GM21423 (cell line): ENCODE measurements around the gene TEKT4.
"Not testable (repeated sequence)": the region's sequence is repeated elsewhere in the genome, so short reads cannot be mapped to it uniquely, and the experiment has no call there.

Source experiments
- ATAC-seq: cut with Tn5 transposase; IDR thresholded peaks from one replicate; pipeline ENCODE4 v1.9.1; 2021; ENCODE audit warnings: mild to moderate bottlenecking, moderate library complexity; ENCODE audit not compliant: unreplicated experiment

Gene TEKT4

GRCh38 chr2:94875820-94876522 is 4.7 kb downstream of the TEKT4 start:
- no peak for ATAC-seq

- ATAC-seq: no peak
These were observed 5.3 kb downstream of the TEKT4 start for GRCh38 chr2:94876523-94876863.

GRCh38 chr2:94877129-94877528 is 5.9 kb downstream of the TEKT4 start:
- ATAC-seq: no peak

GRCh38 chr2:94878575-94878974 is 7.3 kb downstream of the TEKT4 start:
- ATAC-seq: not testable (repeated sequence)

GRCh38 chr2:94879314-94879981 is 8.2 kb downstream of the TEKT4 start:
- no peak for ATAC-seq

GRCh38 chr2:94879982-94880377 is 8.8 kb downstream of the TEKT4 start:
- no peak for ATAC-seq

GRCh38 chr2:94880507-94880906 is 9.3 kb downstream of the TEKT4 start:
- no peak for ATAC-seq

- no peak for ATAC-seq
These were observed 9.8 kb downstream of the TEKT4 start for GRCh38 chr2:94881070-94881469.

- no peak for ATAC-seq
These were observed 19.0 kb downstream of the TEKT4 start for GRCh38 chr2:94890234-94890633.

- ATAC-seq: not testable (repeated sequence)
These were observed 24.0 kb downstream of the TEKT4 start for GRCh38 chr2:94895273-94895672.

- not testable (repeated sequence) for ATAC-seq
These were observed 35.7 kb downstream of the TEKT4 start for GRCh38 chr2:94906976-94907375.

GRCh38 chr2:94923196-94923595 is 52.0 kb downstream of the TEKT4 start:
- no peak for ATAC-seq

- ATAC-seq: not testable (repeated sequence)
These were observed 53.8 kb downstream of the TEKT4 start for GRCh38 chr2:94924999-94925398.
